C4-2B (cell line): ENCODE data around the gene KCNAB1.

Experiments
- CTCF ChIP-seq: fragments of 450-650 bp; conservative IDR thresholded peaks from 2 replicates; pipeline ENCODE4 v1.5.1; 2017; ENCODE audit warnings: mild to moderate bottlenecking
- ZFX ChIP-seq: fragments of 450-650 bp; IDR thresholded peaks from 2 replicates; pipeline ENCODE4 v1.6.1; 2017

- TF ChIP-seq CTCF, result no peak
- TF ChIP-seq ZFX, result no peak
Measured at GRCh38 chr3:156429125-156429524, 308.7 kb downstream of the KCNAB1 start.
